HG02623 (cell line): ENCODE measurements around the gene HOXD10.

Experiments
- ATAC-seq: cut with Tn5 transposase; IDR thresholded peaks from one replicate; pipeline ENCODE4 v1.9.1; 2021; ENCODE audit warnings: moderate library complexity; ENCODE audit not compliant: unreplicated experiment

The HOXD10 gene

DNA sequence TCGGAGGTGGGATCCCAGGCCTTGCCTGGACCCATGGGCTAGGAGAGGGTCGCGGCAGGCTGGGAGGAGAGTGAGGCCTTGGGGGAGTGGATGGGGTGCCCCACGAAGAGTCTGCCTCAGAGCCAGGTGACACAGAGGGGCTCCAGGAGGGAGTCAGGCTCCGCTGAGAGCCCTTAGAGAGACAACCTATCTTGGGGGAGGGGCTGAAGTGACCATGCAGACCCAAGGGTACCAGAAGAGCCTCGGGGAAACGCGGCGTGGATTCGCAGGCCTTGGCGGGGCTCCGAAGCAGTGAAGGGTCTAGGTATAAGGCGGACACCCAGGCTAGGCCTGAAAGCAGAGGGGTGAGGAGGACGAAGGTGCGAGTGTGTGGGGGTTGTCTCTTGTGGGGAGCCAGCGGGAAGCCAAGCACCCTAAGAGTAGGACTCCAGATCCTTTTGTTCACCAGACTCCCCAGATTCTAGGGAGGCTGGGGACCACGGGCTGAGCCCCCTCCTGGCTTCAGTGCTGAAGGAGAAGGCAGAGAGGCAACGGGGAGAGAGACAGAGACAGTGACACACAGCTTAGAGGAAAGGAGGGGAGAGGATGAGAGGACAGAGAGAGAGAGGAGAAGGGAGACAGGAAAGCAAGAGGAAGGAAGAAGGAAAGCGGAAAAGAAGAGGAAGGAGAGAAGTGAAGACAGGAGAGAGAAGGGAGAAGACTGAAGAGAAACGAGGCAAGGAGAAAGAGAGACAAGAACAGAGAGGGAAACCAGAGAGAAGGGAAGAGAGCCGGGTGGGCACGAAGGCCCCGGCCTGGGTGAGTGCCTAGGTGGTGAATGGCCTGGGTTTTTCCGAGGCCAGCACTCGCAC, 10.6 kb upstream of the HOXD10 start:
- ATAC-seq = no peak

DNA sequence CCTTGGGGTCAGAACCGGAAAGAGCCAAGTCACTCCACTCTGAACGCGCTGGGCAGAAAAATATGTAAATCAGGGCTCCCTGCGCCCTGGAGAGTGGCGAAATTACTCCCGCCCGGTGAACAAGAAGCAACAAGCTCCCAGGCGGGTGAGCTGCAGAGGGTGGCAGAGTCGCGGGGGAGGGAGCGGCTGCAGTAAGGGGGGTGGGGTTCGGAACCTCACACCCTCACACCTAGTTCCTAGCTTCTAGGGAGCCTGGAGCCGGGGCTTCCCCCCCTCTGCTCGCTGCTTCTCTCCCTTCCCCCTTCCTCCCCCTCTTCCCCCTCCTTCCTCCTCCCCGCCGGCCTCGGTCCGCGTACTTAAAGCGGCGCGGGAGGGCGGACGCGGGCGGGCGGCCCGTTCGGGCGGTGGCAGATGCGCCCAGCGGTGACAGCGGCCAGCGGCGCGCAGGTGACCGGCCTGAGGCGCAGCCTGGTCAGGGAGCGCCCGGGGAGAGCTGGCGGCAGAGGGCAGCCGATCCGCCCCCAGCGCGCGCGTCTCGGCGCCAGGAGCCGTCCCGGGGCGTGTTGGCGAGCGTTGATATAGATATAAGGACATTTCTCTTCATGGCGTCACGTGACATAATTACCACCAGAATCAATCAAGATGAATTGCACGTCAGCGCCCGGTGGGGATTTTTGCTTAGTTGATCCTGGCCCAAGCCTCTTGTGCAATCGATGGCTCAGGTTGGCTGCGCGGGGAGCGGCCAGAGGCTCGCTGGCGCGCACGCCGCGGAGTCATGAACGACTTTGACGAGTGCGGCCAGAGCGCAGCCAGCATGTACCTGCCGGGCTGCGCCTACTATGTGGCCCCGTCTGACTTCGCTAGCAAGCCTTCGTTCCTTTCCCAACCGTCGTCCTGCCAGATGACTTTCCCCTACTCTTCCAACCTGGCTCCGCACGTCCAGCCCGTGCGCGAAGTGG, 9.7 kb upstream of the HOXD10 start, which contains the start of gene HOXD11:
Gene HOXD11 (plus strand): TSS at position 700 of the 959 bp plus-strand sequence. CDS start 76 bp downstream, at position 776.
- no peak for ATAC-seq

DNA sequence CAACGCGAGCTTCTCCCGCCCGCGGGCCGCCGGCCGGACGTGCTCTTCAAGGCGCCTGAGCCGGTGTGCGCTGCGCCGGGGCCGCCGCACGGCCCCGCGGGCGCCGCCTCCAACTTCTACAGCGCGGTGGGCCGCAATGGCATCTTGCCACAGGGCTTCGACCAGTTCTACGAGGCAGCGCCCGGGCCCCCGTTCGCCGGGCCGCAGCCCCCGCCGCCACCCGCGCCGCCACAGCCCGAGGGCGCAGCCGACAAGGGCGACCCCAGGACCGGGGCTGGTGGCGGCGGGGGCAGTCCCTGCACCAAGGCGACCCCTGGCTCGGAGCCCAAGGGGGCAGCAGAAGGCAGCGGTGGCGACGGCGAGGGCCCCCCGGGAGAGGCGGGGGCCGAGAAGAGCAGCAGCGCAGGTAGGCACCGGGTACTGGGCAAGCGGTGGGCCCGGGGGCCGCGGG, 8.8 kb upstream of the HOXD10 start:
- no peak for ATAC-seq

DNA sequence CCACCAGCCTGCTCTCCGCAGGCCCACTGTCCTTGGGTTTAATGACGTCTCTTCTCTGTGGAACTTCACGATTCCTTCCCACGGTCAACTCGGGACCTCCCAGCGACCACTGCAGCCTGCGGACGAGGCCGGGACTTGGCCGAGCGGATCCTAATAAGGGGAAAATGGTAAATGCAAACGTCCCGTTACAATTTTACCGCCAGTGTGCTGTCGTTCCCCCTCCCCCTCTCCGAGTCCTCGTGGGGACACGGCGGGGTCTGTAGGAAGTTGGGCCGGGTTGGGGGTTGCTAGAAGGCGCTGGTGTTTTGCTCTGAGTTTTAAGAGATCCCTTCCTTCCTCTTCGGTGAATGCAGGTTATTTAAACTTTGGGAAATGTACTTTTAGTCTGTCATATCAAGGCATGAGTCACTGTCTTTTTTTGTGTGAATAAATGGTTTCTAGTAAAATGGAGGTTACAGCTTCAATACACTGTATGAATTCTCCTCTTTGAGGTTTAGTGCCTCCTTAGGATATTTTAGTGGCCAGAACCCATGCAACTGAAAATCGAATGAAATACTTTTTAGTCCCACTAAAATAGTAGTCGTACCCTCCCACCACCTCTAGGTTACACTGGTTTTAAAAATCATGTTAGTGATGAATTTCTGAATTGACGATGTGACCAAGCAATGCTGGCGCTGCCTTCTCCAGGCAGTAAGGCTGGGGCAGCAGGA, 7.2 kb upstream of the HOXD10 start:
- no peak for ATAC-seq

DNA sequence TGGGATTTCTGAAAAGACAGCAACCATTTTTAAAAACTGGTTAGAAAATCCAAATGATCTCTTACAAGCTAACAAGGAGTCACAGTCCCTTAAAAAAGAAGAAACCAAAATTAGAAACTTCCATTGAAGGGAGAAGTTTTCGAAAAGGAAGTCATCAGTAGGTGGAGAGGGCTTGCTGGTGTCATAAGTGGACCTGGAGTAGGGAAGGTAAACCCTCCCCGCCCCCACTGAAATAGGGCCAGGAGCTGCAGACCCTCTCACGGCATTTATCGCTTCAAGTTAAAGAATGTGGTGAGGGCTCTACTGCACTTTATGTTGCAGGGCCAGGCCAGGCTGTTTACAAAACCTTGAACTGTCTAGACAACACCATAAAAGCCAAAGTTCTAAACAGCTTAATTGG, 6.6 kb upstream of the HOXD10 start:
- ATAC-seq = no peak

DNA sequence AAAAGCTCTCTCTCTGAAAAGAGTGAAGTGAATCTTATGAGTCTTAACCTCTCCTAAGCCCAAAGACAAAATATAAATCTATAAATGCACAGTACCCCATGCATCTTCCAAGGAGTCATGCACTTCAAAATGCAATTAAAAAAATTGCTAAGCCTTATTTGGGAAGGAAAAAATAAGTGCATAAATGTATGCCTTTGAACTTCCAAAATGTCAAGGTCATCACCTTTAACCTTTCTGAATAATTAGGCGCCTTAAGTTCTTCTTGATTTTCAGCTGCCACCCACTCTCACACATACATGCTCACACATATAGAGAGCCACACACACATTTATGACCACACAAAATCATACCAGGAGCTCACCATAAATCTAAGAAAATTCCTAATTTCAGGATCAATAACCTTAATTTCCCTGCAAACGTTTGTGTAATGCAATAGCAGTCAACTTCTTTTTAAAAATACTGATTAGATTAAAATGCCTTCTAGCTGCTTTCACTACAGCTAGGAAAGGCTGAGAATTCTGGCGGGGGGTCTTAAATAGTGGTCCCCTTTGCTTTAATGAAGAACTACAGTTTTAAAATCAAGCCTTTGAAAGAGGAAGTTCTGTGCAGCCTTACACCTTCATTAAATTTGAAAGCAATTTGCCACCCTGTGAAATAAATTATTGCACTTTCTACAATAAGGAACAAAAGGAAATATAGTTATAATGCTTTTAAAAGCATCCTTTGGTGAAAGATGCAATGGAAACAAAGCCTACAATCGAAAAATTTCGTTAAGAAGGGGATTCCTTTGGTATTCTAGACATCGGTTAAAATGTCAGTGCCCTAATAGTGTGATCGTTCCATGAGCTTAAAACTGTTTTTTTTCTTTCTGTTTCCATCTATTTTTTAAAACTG, 5.9 kb upstream of the HOXD10 start:
- no peak for ATAC-seq

DNA sequence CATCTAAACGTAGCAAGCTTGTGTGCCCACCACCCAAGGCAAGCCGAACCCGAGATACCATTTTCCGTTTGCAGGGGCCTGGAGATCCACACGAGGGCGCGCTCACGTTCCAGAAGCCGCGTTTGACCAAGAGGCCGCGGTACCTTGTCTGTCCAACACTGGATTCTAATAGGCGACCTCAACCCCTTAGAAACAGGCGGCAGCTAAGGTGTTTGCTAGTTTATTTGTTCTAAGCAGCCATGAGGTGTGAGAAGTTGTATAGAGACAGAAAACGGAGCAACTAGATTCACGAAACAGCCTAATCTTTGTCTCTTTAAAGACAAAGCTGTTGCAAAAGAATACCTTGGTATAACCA, 5.3 kb upstream of the HOXD10 start:
- no peak for ATAC-seq

DNA sequence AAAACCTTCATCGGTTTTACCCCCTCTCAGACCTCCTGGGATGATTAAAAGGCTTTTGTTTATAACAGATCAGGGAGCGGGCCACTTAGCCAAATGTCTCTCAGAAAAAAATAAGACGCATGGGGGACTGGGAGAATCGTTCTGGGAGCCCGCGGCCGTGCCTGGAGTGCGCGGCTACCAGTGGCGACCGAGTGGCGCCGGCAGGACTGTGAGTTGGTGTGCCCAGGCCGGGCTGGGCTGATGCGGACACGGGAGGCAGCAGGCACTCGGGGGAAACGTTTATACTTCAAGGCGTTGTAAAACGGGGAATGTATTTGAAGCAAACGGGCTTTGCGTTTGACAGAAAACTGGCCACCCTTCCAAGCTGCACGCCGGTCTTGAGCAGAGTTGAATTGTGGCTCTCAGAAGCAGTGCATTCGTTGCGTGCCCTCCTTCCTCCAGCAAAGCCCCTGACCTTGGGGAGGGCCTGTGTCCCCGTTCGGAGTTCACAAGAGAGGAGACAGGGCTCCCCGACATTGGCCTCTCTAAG, 4.7 kb upstream of the HOXD10 start:
- ATAC-seq = no peak

DNA sequence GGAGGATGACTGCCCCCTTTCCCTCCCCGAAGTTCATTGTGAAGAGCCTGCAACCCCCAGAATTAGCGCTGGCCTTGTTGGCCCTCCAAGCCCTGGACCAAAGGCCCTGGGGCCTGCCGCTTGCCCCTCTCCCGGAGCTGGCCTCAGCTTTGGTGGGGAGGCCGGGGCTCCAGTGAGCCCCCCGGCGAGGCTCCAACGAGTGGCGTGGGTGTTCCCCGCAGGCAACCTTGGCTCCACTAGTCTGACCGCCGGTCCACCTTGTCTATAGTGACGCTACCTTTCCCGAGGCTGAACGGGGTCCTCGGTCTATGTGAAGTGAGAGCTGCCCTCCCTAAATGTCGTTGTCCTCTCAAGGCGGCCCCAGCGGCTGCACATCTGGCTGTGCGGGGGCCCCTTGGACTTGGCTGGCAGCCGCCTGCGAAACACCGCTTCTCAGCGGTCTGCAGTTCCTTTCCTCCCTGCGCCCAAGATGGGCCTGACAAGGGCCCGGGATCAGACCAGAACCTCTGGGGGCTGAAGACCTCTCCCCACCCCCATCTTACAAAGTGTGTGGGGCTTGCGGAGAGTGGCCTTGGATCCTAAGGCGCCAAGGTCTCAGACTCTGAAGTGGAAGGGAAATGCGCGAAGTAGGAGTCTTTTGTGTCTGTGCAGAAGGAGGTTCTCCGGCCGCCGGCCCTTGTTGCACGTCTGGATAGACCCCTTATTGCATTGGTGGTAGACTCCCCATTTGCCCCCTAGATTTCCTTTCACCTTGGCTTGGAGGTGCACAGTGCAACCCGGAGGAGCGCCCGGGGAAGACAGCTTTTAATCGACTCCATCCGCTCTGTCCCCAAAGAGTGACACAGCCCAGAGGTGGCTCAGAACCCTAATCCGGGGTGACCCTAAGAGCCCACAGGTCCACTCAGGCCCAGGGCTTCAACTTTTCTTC, 3.9 kb upstream of the HOXD10 start:
- no peak for ATAC-seq

DNA sequence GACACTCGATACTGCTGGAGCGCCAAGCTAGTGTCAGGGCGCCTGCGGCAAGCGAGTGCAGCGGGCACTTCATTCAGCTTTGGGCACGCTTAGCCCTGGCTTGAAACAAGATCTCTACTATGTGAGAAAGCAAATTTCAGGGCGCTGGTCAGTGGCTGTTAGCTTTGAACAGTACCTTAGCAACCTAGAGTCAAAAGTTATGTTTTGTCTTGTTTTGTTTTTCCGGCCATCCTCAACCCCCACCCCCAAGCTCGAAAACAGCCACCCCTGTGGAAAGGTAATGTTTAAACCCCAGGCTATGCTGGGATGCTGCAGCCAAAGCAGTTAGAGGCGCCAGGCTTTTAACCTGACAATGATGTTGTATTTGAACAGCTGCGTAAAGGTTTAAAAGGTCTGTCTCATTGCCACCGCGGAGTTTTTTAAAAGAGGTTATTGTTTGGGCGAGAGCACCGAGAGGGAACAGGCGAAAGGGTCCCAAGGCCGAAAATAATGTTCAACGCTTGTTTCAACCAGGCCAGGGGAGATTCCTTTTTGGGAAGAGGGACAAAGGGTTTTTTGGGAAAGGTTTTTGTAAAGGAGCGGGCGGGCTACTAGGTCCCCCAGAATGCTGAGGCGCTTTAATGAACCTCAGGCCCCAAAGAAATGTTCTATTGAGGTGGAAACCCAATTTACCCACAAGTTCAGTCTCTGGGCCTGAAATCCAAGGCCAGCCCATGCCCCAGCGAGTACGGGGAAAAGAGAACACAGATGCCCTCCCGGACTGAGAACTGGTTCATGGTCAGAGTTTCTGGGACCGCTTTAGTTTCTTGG, 2.3 kb upstream of the HOXD10 start:
- no peak for ATAC-seq

DNA sequence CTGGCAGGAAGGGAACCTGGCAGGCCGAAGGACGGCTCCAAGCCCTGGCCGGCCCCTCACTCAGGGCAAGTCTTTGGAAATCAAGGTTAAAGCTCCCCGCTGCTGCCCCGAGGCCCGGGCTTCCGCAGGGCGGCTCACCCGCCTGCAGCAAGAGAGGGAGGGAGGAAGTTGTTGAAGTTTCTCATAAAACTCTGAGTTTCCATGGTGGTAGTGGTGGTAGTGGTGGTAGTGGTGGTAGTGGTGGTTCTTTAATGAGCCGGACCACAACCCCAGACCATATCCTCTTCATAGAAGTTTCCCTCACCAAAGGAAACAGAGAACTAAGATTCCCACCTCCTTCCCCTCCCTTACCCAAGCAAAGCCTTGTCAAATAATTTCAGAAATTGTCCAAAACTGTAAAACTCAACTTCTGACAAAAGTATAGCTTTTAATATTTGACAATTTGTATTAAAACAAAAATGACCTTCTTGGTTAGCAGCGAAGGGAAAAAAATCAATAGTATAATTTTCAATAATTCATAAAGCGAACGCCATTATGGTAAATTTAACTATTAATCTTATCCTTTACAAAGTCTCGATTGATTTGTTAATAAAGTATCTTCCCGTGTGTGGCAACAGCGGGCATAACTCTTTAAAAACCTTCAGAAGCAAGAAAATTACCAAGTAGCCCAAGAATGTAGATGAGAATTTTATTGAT, 1.5 kb upstream of the HOXD10 start:
- ATAC-seq = no peak

DNA sequence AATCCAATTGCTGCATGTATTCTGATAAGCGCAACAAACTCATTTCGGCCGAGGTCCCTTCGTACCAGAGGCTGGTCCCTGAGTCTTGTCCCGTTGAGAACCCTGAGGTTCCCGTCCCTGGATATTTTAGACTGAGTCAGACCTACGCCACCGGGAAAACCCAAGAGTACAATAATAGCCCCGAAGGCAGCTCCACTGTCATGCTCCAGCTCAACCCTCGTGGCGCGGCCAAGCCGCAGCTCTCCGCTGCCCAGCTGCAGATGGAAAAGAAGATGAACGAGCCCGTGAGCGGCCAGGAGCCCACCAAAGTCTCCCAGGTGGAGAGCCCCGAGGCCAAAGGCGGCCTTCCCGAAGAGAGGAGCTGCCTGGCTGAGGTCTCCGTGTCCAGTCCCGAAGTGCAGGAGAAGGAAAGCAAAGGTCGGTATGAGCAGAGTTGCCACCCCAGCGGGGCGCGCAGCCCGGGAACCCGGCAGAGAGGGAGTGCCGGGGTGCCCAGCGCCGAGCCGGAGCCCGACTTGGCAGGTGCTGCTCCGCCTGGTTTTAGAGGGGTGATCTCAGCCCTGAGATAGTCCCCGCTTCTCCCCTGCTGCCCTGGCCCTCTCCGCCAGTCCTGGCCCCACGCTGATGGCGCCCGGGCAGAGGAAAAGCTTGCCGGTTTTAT, 714 bp downstream of the HOXD10 start:
- no peak for ATAC-seq

DNA sequence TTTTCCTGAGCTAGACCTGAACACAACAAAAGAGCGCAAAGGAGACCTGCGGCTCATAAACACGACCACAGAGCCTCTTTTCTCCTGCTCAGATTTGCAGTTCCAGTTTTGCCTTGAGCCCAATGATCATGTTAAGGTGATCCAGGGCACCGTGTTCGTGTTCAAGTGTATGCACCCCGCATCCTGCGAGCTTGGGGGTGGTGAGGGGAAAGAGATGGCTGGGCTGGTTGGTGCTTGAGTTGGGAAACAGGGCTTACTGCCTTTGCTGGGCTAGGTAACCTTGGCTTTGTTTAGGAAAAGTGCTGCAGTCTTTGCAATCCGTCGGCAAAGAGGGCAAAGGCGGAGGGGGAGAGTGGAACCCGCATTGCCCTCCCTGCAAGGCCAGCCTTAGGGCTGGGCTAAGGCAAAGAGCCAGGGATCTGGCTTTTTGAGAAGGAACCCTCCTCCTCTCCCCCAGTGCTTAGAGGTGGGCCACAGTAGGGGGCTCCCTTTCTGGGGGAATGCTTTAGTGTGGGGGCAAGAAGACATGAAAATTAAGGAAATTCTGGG, 1.3 kb downstream of the HOXD10 start:
- ATAC-seq = no peak

DNA sequence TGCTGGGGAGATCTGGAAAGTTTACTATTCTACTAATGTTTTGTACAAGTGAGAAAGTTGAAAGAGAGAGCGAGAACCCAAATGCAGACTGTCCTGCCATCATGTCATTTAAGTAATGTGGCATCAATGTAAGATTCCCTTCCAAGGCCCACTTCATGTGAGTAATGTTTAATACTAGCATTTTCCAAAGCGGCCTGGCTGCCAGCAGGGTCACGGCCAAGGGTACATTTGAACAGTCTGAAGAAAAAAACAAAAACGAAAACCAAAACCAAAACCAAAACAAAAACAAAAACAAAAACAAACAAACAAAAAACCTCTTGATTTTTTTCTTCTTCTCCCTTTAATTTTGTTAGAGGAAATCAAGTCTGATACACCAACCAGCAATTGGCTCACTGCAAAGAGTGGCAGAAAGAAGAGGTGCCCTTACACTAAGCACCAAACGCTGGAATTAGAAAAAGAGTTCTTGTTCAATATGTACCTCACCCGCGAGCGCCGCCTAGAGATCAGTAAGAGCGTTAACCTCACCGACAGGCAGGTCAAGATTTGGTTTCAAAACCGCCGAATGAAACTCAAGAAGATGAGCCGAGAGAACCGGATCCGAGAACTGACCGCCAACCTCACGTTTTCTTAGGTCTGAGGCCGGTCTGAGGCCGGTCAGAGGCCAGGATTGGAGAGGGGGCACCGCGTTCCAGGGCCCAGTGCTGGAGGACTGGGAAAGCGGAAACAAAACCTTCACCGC, 2.2 kb downstream of the HOXD10 start:
- no peak for ATAC-seq

DNA sequence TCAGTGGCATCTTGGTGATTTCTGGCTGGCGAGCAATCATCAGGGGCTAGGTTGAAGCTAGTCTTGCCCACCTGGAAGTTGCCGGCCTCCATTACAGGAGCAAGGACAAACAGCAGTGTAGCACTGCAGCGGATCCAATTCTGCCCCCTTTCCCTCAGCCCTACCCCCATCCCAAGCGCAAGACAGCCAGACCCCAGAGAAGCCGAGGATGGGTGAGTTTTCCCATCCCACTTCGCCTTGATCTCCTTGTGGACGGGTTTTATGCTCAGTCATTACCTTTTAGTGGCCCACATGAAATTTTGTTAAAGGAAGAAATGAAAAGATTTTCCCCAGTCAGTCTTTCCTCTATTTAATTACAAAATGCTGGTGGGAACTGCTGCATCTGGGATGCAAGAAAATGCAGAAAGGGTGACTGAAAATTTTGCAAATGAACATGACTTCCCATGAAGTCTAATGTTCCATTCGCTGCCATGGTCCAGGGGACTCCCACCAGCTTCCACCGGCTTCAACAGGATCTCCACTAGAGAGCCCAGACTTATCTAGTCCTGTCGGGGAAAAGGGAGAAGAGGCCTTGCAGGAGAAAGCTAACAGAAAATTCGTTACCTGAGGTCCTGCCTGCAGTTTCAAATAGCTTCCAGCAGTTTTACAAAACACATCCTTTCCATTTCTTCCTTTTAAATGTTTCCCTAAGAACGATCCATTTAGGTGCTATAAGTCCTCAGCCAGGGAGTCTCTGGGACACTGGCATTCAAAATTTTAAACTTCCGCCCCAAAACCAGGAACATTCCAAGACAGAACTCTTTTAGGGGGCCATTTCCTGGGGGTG, 4.0 kb downstream of the HOXD10 start:
- ATAC-seq = no peak
